ENCODE data around the gene GRIK3.

GRCh38 chr1:36829066-36829465 lies 205.2 kb downstream of the GRIK3 start:
- TF ChIP-seq YY1 (IDR thresholded peaks at IDR 0.05; ENCODE audit: low read depth) (no peak), NFIC (IDR thresholded peaks at IDR 0.05) (no peak), MAX (IDR thresholded peaks at IDR 0.05) (no peak), CEBPB (IDR thresholded peaks at IDR 0.05) (no peak), EP300 (IDR thresholded peaks at IDR 0.05; ENCODE audit: borderline replicate concordance) (no peak)
- TF ChIP-seq, protein P1, sequence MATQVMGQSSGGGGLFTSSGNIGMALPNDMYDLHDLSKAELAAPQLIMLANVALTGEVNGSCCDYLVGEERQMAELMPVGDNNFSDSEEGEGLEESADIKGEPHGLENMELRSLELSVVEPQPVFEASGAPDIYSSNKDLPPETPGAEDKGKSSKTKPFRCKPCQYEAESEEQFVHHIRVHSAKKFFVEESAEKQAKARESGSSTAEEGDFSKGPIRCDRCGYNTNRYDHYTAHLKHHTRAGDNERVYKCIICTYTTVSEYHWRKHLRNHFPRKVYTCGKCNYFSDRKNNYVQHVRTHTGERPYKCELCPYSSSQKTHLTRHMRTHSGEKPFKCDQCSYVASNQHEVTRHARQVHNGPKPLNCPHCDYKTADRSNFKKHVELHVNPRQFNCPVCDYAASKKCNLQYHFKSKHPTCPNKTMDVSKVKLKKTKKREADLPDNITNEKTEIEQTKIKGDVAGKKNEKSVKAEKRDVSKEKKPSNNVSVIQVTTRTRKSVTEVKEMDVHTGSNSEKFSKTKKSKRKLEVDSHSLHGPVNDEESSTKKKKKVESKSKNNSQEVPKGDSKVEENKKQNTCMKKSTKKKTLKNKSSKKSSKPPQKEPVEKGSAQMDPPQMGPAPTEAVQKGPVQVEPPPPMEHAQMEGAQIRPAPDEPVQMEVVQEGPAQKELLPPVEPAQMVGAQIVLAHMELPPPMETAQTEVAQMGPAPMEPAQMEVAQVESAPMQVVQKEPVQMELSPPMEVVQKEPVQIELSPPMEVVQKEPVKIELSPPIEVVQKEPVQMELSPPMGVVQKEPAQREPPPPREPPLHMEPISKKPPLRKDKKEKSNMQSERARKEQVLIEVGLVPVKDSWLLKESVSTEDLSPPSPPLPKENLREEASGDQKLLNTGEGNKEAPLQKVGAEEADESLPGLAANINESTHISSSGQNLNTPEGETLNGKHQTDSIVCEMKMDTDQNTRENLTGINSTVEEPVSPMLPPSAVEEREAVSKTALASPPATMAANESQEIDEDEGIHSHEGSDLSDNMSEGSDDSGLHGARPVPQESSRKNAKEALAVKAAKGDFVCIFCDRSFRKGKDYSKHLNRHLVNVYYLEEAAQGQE (IDR thresholded peaks at IDR 0.05; ENCODE audit: low read depth), result no peak
